Effector memory CD4-positive, alpha-beta T cell (primary cell): Measurements from ENCODE around the gene CTNNBL1.

ENCODE experiments used
- DNase-seq, 3 donors: peaks; one replicate each; pipeline ENCODE4 v3.0.0-alpha.2; 2020
- H3K27ac ChIP-seq: 2 replicates; pipeline ENCODE4 v1.7.0; 2013; ENCODE audit warnings: mild to moderate bottlenecking, low read length, moderate library complexity; ENCODE audit not compliant: insufficient read depth, poor library complexity, severe bottlenecking
- H3K27me3 ChIP-seq: replicated peaks from 2 replicates; pipeline ENCODE4 v1.7.0; 2013; ENCODE audit warnings: mild to moderate bottlenecking, low read length; ENCODE audit not compliant: insufficient read depth, control insufficient read depth, poor library complexity, severe bottlenecking
- H3K36me3 ChIP-seq: 2 replicates; pipeline ENCODE4 v1.7.0; 2013; ENCODE audit warnings: mild to moderate bottlenecking, low read length, moderate library complexity; ENCODE audit not compliant: control insufficient read depth, insufficient read depth
- H3K4me1 ChIP-seq: 2 replicates; pipeline ENCODE4 v1.7.0; 2013; ENCODE audit warnings: low read length, mild to moderate bottlenecking; ENCODE audit not compliant: control insufficient read depth, insufficient read depth, poor library complexity, severe bottlenecking
- H3K4me3 ChIP-seq: 2 replicates; pipeline ENCODE4 v1.7.0; 2013; ENCODE audit warnings: low read length, low read depth, mild to moderate bottlenecking; ENCODE audit not compliant: insufficient read depth, poor library complexity, severe bottlenecking
- H3K9me3 ChIP-seq: 2 replicates; pipeline ENCODE4 v1.7.0; 2013; ENCODE audit warnings: mild to moderate bottlenecking, low read length, moderate library complexity; ENCODE audit not compliant: control insufficient read depth

CTNNBL1 gene

DNA sequence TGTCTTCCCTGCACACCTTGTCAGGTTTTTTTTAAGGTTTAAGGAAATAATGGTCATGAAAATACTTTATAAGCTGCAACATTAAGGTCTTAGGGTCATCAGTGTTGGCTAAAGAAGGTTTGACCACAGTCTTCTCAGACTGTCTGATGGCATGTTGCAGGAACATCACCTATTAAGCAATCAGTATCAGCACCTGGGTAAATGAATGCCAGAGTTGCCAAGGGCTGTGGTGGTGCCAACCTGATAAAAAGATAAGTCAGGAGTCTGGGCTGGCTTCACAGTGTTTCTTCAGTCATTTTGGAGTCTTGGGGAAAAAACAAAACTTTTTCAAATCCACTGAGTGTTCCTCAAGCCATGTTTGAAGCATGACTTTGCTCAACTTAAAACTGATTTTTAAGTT, 147.6 kb downstream of the CTNNBL1 start:
- H3K4me1 ChIP-seq = no peaks in the 10 kb centered on the region
- peaks cover 19% of the 10 kb centered on the region for H3K36me3 ChIP-seq

DNA sequence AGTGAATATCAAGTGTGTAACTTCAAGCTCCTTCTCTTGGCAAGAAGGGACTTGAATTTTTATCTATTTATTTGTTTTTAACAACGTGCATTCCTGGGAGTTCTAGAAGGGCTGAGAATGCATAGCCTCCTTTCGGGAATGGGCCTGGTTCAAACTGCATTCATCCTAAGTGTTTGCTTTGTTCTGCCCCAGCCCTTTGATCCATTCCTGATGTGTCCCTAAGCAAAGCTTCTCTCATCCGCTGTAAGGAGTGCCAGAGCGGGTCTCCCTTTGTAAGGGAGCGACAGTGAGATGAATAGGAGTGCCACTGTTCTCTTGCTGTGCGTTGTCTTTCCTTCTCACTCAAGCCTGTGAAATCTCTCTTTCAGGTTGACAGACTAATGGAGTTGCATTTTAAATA, 148.1 kb downstream of the CTNNBL1 start:
- Histone ChIP-seq H3K4me1 (no peaks in the 10 kb centered on the region), H3K27ac (no peak overlapping the region), H3K36me3 (peaks cover 19% of the 10 kb centered on the region), H3K9me3 (no peaks in the 10 kb centered on the region), H3K27me3 (no peaks in the 10 kb centered on the region), H3K4me3 (no peak overlapping the region)
- DNase-seq = no peak

More for the DNA sequence above, 147.6 kb downstream of the CTNNBL1 start:
- DNase-seq = no peak
- H3K27me3 ChIP-seq = no peaks in the 10 kb centered on the region
- H3K4me3 ChIP-seq = no peak overlapping the region
- H3K27ac ChIP-seq = no peak overlapping the region
- H3K9me3 ChIP-seq = no peaks in the 10 kb centered on the region

DNA sequence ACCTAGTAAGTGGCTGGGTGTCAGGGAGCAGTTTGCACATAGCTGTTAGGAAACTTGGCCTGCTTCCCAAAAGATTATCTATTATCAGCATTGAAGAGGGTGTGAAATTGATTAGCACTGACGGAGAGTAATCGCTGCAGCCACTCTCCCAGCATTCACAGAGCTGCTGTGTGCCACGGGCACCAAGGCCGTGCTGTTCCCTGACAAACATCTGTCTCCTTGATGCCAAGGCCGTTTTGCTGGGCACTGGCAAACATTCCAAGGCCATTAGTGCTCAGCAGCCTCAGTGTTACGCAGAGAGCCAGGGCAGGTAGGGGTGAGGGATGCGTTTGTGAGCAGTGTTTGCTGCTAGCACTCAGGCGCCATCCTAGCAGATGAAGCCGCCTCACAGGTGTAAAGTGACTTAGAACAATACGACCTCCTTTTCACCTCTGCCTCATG, 151.4 kb downstream of the CTNNBL1 start:
- DNase-seq = no peak
- H3K36me3 ChIP-seq = peaks cover 23% of the 10 kb centered on the region

DNA sequence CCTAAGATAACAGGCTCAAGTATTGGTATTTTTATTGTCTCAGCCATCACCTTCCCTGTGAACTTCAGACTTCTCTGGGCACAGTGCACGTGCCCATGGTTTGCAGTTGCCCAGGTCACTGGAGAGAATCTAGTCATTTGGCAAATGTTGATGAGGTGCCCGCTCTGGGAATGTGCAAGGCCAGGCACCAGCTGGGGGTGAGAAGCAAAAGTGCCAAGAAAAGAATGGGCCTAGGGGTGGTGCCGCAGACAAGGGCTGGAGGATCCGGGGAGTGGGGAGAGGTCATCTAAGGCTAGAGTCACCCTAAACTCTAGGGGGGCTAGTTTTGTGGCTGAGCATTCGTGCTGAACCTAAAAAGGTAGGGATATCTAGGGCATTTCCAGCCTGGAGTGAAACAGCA, 152.0 kb downstream of the CTNNBL1 start:
- Histone ChIP-seq H3K4me3 (no peak overlapping the region), H3K36me3 (peaks cover 22% of the 10 kb centered on the region), H3K4me1 (no peaks in the 10 kb centered on the region), H3K27ac (no peak overlapping the region), H3K9me3 (no peaks in the 10 kb centered on the region), H3K27me3 (no peaks in the 10 kb centered on the region)
- DNase-seq = no peak

More for the DNA sequence above, 151.4 kb downstream of the CTNNBL1 start:
- Histone ChIP-seq H3K27ac (no peak overlapping the region), H3K27me3 (no peaks in the 10 kb centered on the region), H3K4me3 (no peak overlapping the region), H3K9me3 (no peaks in the 10 kb centered on the region), H3K4me1 (no peaks in the 10 kb centered on the region)

DNA sequence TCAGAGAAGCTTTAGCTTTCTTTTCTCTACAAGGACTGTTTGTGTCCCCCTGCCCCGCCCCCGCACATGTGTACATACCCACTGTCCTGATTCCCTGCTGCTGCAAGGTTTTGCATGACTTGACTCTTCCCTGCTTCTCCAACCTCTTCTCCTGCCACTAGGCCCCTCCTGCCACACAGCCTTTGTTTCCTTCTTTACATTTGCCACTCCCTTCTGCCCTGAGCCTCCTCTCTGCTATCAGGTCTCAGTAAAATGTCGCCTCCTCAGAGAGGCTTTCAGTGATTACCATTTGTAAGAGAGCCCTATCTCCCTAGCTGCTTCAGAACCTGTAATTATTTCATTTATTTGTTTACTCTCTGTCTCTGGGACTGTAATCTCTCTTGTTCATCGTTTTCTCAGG, 152.7 kb downstream of the CTNNBL1 start:
- Histone ChIP-seq H3K9me3 (no peaks in the 10 kb centered on the region), H3K27ac (no peak overlapping the region), H3K36me3 (peaks cover 26% of the 10 kb centered on the region), H3K4me1 (no peaks in the 10 kb centered on the region), H3K4me3 (no peak overlapping the region), H3K27me3 (no peaks in the 10 kb centered on the region)
- DNase-seq = no peak

DNA sequence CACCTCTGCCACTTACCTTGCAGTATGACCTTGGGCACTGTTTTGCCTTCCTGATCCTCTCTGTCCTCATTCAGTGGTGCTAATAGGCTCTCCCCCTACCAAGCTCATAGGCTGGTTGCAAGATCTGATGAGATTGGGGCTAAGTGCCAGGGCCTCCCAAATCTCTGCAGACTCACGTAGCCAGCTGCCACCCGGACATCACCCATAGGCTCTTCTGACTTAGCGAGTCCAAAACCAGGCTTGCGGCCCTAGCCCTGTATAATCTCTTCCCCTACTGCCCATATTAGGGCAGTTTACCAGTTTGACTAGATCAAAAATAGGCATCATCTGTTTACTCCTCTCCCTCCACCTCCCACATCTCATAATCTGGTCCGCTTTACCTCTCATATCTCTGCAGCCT, 154.9 kb downstream of the CTNNBL1 start:
- DNase-seq = no peak
- Histone ChIP-seq H3K36me3 (peaks cover 30% of the 10 kb centered on the region), H3K9me3 (no peaks in the 10 kb centered on the region), H3K27ac (no peak overlapping the region), H3K4me1 (no peaks in the 10 kb centered on the region), H3K27me3 (no peaks in the 10 kb centered on the region), H3K4me3 (no peak overlapping the region)

DNA sequence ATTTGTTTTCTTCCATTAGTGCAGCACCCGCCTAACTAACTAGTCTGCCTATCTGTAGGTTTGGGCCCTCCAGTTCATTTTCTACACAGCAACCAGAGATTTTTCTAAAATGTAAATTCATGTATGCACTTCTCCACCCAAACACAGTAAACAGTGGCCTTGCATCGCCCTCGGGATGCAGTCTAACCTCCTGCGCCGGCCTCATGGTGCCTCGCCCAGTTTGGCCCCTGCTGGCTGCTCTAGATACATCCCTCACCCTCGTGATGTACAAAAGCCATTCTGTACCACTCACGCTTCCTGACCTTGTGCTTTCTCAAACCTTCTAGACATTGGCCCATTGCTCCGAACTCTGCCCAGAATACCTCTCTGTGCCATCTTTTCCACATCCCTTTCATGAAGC, 155.3 kb downstream of the CTNNBL1 start:
- H3K4me1 ChIP-seq = no peaks in the 10 kb centered on the region
- no peak overlapping the region for H3K27ac ChIP-seq
- no peaks in the 10 kb centered on the region for H3K9me3 ChIP-seq
- DNase-seq = no peak
- peaks cover 34% of the 10 kb centered on the region for H3K36me3 ChIP-seq
- no peak overlapping the region for H3K4me3 ChIP-seq
- no peaks in the 10 kb centered on the region for H3K27me3 ChIP-seq

DNA sequence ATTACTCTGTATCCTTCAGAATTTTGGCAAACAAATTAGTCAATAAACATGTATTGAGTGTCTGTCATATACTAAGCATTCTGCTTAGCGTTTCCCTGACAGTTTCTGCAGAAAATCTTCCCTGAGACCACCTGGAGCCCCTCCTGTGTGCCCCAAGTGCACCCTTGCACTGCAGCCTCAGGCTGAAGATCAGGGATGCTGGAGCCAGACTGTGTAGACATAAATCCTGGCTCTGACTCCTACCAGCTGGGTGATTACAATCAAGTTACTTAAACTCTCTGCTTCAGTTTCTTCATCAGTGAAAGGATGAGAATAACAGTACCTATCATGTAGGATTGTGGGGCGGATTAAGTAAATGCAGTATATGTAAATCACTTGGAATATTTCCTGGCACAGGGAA, 155.7 kb downstream of the CTNNBL1 start:
- H3K36me3 ChIP-seq = peaks cover 34% of the 10 kb centered on the region
- H3K27me3 ChIP-seq = no peaks in the 10 kb centered on the region
- no peak overlapping the region for H3K27ac ChIP-seq
- no peak for DNase-seq
- no peaks in the 10 kb centered on the region for H3K9me3 ChIP-seq
- no peaks in the 10 kb centered on the region for H3K4me1 ChIP-seq
- no peak overlapping the region for H3K4me3 ChIP-seq

DNA sequence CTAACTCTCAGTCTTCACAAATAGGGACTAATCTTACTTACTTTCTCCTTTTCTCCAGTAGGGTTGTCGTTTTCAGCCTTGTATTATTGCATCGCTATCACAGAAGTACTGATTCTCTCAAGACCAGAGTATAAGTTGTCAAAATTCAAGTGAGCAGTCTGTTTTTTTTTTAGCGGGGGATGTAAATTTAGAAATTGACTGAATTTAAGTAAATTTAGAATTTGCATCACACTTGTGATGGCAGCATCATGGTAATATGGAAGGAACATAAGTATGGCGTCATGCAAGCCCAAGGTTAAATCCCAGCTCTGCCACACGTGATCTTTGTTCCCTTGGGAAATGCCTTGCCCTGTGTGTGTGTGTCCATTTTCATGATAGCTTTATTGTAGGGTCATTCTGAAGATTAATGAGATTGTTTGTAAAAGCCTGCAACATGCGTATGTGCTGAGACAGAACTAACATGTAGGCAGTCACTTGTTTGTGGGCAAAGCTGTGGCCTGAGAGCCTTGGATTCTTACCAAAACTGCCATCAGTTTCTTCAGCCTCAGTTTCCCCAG, 156.3 kb downstream of the CTNNBL1 start:
- peaks cover 30% of the 10 kb centered on the region for H3K36me3 ChIP-seq
- H3K27ac ChIP-seq = no peak overlapping the region
- H3K9me3 ChIP-seq = no peaks in the 10 kb centered on the region
- H3K4me3 ChIP-seq = no peak overlapping the region
- no peaks in the 10 kb centered on the region for H3K4me1 ChIP-seq
- H3K27me3 ChIP-seq = no peaks in the 10 kb centered on the region
- no peak for DNase-seq

DNA sequence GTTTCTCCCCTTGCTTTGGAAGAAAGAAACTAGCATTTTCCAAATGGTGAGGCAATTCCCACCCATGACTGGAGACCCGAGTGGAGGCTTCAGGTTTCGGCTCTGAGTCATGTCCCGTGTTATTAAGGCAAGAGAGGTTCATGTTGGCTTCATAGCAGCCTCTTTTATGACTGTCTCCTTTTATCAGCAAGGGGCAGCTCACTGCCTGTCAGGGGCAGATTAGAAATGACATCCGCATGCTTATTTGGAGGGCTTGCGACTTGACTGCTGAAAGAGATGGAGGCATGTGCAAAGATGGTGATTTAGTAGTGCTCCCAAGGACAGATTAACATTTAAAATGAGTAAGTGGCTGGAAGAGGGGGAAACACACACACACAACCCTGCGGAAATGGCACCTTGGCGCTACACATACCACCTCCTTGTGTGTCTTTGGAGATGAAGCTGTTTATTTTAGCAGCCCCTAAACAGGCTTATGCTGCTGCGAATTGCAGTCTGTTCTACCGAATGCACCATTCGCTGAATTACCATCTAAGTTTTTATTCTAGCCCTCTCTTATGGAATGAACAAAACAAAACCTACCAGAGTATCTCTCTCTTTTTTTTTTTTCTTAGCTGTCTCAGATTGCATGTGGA, 157.0 kb downstream of the CTNNBL1 start:
- H3K9me3 ChIP-seq = no peaks in the 10 kb centered on the region
- H3K4me3 ChIP-seq = no peak overlapping the region
- H3K27ac ChIP-seq = no peak overlapping the region
- DNase-seq = no peak
- H3K27me3 ChIP-seq = no peaks in the 10 kb centered on the region
- H3K4me1 ChIP-seq = no peaks in the 10 kb centered on the region
- H3K36me3 ChIP-seq = peaks cover 27% of the 10 kb centered on the region
